ENCODE results near the gene NPLOC4. TPM values are rescaled to one million over a fixed set of nuclear protein-coding genes. Genes with fewer than 3 reads are reported as not detected.

The NPLOC4 gene
- total and polyA plus RNA-seq, 2 of the 13 experiments (the other 11 are each of a cell fraction or from before 2014, with no cell fraction given), result 57.0 to 97.0 TPM

- TF ChIP-seq ZBTB14 (CRISPR knock-in tag; IDR thresholded peaks at IDR 0.05) (peak; percentile 97), CBX1 (IDR thresholded peaks at IDR 0.05; ENCODE audit: low read depth) (no peak), SNRNP70 (IDR thresholded peaks at IDR 0.05; ENCODE audit: low read depth, low read length) (no peak), TAF15 (IDR thresholded peaks at IDR 0.05; ENCODE audit: low read depth, low read length, poor library complexity, severe bottlenecking) (no peak), E2F2 (CRISPR knock-in tag; IDR thresholded peaks at IDR 0.05; ENCODE audit: borderline replicate concordance) (peak; percentile 85; the same call in 1 of the 2 replicates), EHMT2 (IDR thresholded peaks at IDR 0.05; ENCODE audit: borderline replicate concordance, low read depth, low read length) (no peak), SP140L (CRISPR knock-in tag; IDR thresholded peaks at IDR 0.05; ENCODE audit: borderline replicate concordance) (no peak), SAFB2 (CRISPR knock-in tag; IDR thresholded peaks at IDR 0.05; ENCODE audit: borderline replicate concordance, low read depth) (peak; percentile 63; the same call in 1 of the 2 replicates), IKZF4 (CRISPR knock-in tag; IDR thresholded peaks at IDR 0.05; ENCODE audit: borderline replicate concordance, low read depth, not compliant biosample characterization) (no peak), ZNF660 (CRISPR knock-in tag; IDR thresholded peaks at IDR 0.05; ENCODE audit: borderline replicate concordance, low read depth) (no peak), ZFP82 (CRISPR knock-in tag; IDR thresholded peaks at IDR 0.05; ENCODE audit: borderline replicate concordance) (peak; percentile 86; the same call in 1 of the 2 replicates), ZNF724P (CRISPR knock-in tag; IDR thresholded peaks at IDR 0.05; ENCODE audit: borderline replicate concordance) (no peak), BRCA1 (CRISPR knock-in tag; IDR thresholded peaks at IDR 0.05) (no peak), SSRP1 (CRISPR knock-in tag; IDR thresholded peaks at IDR 0.05) (no peak), GATAD1 (CRISPR knock-in tag; IDR thresholded peaks at IDR 0.05) (peak; percentile 95), YEATS4 (CRISPR knock-in tag; IDR thresholded peaks at IDR 0.05; ENCODE audit: borderline replicate concordance) (peak; percentile 77), LBX2 (CRISPR knock-in tag; IDR thresholded peaks at IDR 0.05; ENCODE audit: borderline replicate concordance) (no peak; the same call in 1 of the 2 replicates), ZNF260 (CRISPR knock-in tag; IDR thresholded peaks at IDR 0.05; ENCODE audit: borderline replicate concordance, low read depth) (no peak), SNAPC5 (CRISPR knock-in tag; IDR thresholded peaks at IDR 0.05; ENCODE audit: borderline replicate concordance) (no peak)
- TF ChIP-seq, protein P1, sequence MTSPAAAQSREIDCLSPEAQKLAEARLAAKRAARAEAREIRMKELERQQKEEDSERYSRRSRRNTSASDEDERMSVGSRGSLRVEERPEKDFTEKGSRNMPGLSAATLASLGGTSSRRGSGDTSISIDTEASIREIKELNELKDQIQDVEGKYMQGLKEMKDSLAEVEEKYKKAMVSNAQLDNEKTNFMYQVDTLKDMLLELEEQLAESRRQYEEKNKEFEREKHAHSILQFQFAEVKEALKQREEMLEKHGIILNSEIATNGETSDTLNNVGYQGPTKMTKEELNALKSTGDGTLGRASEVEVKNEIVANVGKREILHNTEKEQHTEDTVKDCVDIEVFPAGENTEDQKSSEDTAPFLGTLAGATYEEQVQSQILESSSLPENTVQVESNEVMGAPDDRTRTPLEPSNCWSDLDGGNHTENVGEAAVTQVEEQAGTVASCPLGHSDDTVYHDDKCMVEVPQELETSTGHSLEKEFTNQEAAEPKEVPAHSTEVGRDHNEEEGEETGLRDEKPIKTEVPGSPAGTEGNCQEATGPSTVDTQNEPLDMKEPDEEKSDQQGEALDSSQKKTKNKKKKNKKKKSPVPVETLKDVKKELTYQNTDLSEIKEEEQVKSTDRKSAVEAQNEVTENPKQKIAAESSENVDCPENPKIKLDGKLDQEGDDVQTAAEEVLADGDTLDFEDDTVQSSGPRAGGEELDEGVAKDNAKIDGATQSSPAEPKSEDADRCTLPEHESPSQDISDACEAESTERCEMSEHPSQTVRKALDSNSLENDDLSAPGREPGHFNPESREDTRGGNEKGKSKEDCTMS (CRISPR knock-in tag; conservative IDR thresholded peaks at IDR 0.05), result no peak
Observed at GRCh38 chr17:81683584-81684441, 46.9 kb upstream of the NPLOC4 start, which contains the start of the genes ARL16 and HGS (continued).

Data from HepG2 (cell line).